Neural progenitor cell (in vitro differentiated cells): ENCODE measurements around the gene NAT9.

Source experiments
- EZH2 ChIP-seq: fragments of 200-600 bp; sonication (generic); IDR thresholded peaks from 2 replicates; pipeline ENCODE4 v1.6.1; 2017; ENCODE audit warnings: antibody characterized with exemption, mild to moderate bottlenecking, moderate library complexity
- EZH2phosphoT487 ChIP-seq: fragments of 200-600 bp; sonication (generic); IDR thresholded peaks from 2 replicates; pipeline ENCODE4 v1.6.1; 2017; ENCODE audit warnings: antibody characterized with exemption
- TF ChIP-seq, protein P1 (sequence below): fragments of 200-600 bp; sonication (generic); IDR thresholded peaks from 2 replicates; pipeline ENCODE4 v1.5.1; 2017; ENCODE audit warnings: antibody characterized with exemption, mild to moderate bottlenecking

DNA sequence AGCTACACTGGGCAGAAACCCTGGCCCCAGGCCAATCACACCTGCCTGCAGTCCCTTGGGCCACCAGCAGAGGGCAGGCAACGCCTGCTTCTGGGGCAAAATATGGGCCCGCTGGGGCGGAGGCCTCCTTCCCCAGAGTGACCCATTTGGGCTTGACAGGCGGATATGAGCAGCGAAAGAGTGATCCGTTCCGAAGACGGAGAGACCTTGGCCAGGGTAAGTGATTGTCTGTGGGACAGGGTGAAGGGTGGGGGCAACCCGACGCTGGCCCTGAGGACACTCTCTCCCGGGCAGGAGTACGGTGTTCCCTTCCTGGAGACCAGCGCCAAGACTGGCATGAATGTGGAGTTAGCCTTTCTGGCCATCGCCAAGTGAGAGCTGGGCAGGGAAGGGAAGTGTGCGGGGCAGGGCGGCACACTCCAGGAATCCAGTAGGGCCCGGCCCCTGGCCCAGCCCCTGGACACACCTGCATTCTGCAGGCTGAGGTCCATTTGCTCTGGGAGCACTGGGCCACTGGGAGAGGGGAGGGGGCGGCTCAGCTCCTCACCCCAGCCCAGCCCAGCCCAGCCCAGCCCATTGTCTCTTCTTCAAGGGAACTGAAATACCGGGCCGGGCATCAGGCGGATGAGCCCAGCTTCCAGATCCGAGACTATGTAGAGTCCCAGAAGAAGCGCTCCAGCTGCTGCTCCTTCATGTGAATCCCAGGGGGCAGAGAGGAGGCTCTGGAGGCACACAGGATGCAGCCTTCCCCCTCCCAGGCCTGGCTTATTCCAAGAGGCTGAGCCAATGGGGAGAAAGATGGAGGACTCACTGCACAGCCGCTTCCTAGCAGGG, 31.2 kb downstream of the NAT9 start:
- TF ChIP-seq EZH2: peak; percentile 30
- TF ChIP-seq, protein P1, sequence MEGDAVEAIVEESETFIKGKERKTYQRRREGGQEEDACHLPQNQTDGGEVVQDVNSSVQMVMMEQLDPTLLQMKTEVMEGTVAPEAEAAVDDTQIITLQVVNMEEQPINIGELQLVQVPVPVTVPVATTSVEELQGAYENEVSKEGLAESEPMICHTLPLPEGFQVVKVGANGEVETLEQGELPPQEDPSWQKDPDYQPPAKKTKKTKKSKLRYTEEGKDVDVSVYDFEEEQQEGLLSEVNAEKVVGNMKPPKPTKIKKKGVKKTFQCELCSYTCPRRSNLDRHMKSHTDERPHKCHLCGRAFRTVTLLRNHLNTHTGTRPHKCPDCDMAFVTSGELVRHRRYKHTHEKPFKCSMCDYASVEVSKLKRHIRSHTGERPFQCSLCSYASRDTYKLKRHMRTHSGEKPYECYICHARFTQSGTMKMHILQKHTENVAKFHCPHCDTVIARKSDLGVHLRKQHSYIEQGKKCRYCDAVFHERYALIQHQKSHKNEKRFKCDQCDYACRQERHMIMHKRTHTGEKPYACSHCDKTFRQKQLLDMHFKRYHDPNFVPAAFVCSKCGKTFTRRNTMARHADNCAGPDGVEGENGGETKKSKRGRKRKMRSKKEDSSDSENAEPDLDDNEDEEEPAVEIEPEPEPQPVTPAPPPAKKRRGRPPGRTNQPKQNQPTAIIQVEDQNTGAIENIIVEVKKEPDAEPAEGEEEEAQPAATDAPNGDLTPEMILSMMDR: peak; percentile 99
- TF ChIP-seq EZH2phosphoT487: no peak
